Muscle layer of duodenum (tissue), 2 donors: Measurements from ENCODE around the gene CFAP100.

Source experiments
- H3K27ac ChIP-seq: one replicate; pipeline ENCODE4 v1.7.0; 2013; ENCODE audit warnings: mild to moderate bottlenecking, low read length
- H3K27me3 ChIP-seq: one replicate; pipeline ENCODE4 v1.7.0; 2013; ENCODE audit warnings: low read depth, mild to moderate bottlenecking, control low read depth, low read length
- H3K36me3 ChIP-seq, 2 donors: one replicate each; pipeline ENCODE4 v1.7.0; 2013; ENCODE audit warnings: low read length in 2 of 2, control low read depth in 1 of 2, mild to moderate bottlenecking in 1 of 2; ENCODE audit not compliant: insufficient read depth in 2 of 2, control insufficient read depth in 1 of 2
- H3K4me1 ChIP-seq, 2 donors: one replicate each; pipeline ENCODE4 v1.7.0; 2013; ENCODE audit warnings: low read length in 2 of 2, mild to moderate bottlenecking in 2 of 2, control low read depth in 1 of 2, moderate library complexity in 1 of 2; ENCODE audit not compliant: insufficient read depth in 2 of 2, control insufficient read depth in 1 of 2
- H3K4me3 ChIP-seq, 2 donors: one replicate each; pipeline ENCODE4 v1.7.0; 2013; ENCODE audit warnings: low read length in 2 of 2, low read depth in 1 of 2, mild to moderate bottlenecking in 1 of 2
- H3K9me3 ChIP-seq, 2 donors: one replicate each; pipeline ENCODE4 v1.7.0; 2013; ENCODE audit warnings: low read length in 2 of 2, control low read depth in 1 of 2, mild to moderate bottlenecking in 1 of 2; ENCODE audit not compliant: control insufficient read depth in 1 of 2
- donor health status: healthy.

Gene CFAP100

GRCh38 chr3:126451511-126451910, 56.8 kb downstream of the CFAP100 start:
- Histone ChIP-seq H3K27me3 (no peaks in the 10 kb centered on the region), H3K27ac (no peak overlapping the region), H3K36me3 (peaks cover 38 to 55% of the 10 kb centered on the region in 2 donors), H3K9me3 (no peaks in the 10 kb centered on the region), H3K4me3 (no peak overlapping the region), H3K4me1 (no peaks in the 10 kb centered on the region)

DNA sequence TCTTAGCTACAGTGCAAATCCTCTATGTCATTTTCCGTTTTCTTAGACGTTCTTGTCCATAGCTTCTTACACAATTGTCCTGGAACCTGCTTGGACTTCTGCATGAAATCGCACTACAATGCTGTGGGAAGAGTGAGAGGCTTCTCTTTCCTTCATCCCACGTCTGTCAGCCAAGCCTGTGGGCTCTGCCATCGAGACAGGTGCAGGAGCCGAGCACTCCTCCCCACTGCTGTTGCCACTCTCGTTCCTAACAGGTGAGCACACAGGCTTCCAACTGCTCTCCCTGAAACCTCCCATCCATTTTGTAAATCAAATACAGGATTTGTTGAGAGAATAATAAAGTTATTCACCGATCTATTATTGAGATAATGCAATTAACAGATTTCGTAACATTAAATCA, 57.5 kb downstream of the CFAP100 start:
- Histone ChIP-seq H3K4me3 (no peak overlapping the region), H3K27me3 (no peaks in the 10 kb centered on the region), H3K36me3 (peaks cover 45 to 62% of the 10 kb centered on the region in 2 donors), H3K27ac (no peak overlapping the region), H3K4me1 (no peaks in the 10 kb centered on the region), H3K9me3 (no peaks in the 10 kb centered on the region)

- Histone ChIP-seq H3K36me3 (peaks cover 42 to 67% of the 10 kb centered on the region in 2 donors), H3K9me3 (no peaks in the 10 kb centered on the region), H3K27ac (no peak overlapping the region), H3K4me1 (no peaks in the 10 kb centered on the region), H3K27me3 (no peaks in the 10 kb centered on the region), H3K4me3 (no peak overlapping the region)
These were observed 59.3 kb downstream of the CFAP100 start for GRCh38 chr3:126454025-126454424.

DNA sequence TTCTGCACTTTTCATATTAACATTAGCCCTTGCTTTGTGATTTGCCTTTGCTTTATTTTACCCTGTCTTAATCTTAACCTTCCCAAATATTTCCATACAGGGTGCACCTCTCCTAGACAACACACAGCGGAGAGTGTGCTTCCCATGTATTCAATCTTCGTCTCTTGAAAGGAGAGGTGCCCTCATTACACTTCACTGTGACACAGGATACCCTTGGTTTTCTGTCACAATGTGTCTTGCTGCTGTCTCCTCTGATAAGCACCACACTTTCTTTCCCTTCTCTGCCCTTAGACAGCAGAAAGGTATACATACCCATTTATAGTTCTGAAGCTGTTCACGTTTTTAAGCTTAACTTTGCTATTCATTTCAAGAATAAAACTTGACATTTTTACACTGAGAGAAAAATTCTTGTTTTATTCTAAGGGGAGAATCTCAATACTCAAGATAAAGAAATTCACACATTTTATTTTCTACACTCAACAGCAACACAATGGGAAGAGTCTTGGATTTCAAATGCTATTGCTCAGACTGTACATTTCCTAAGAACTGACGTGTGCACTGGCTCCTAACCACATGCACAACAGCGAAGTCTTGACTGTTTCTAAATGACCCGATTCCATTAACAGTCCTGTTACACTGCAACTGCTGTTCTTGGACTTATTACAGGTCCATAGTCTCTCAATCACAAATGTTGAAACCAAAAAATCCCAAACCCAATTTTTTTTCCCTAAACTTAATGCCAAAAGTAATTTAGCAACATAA, 59.9 kb downstream of the CFAP100 start:
- H3K4me3 ChIP-seq = no peak overlapping the region
- H3K4me1 ChIP-seq = no peaks in the 10 kb centered on the region
- no peaks in the 10 kb centered on the region for H3K27me3 ChIP-seq
- peaks cover 46 to 67% of the 10 kb centered on the region in 2 donors for H3K36me3 ChIP-seq
- no peaks in the 10 kb centered on the region for H3K9me3 ChIP-seq
- no peak overlapping the region for H3K27ac ChIP-seq

- no peak overlapping the region for H3K4me3 ChIP-seq
- peaks cover 47 to 66% of the 10 kb centered on the region in 2 donors for H3K36me3 ChIP-seq
- no peaks in the 10 kb centered on the region for H3K27me3 ChIP-seq
- no peaks in the 10 kb centered on the region for H3K9me3 ChIP-seq
- H3K4me1 ChIP-seq = no peaks in the 10 kb centered on the region
- H3K27ac ChIP-seq = no peak overlapping the region
These were observed 61.5 kb downstream of the CFAP100 start for GRCh38 chr3:126456211-126456610.

- H3K4me1 ChIP-seq = no peaks in the 10 kb centered on the region
- H3K4me3 ChIP-seq = no peak overlapping the region
- H3K27ac ChIP-seq = no peak overlapping the region
- H3K9me3 ChIP-seq = no peaks in the 10 kb centered on the region
- H3K36me3 ChIP-seq = peaks cover 48 to 66% of the 10 kb centered on the region in 2 donors
- H3K27me3 ChIP-seq = no peaks in the 10 kb centered on the region
These were observed 62.2 kb downstream of the CFAP100 start for GRCh38 chr3:126456766-126457388.

GRCh38 chr3:126459111-126459762, 64.5 kb downstream of the CFAP100 start:
- Histone ChIP-seq H3K27ac (no peak overlapping the region), H3K27me3 (no peaks in the 10 kb centered on the region), H3K9me3 (no peaks in the 10 kb centered on the region), H3K4me1 (no peaks in the 10 kb centered on the region), H3K36me3 (peaks cover 61 to 78% of the 10 kb centered on the region in 2 donors), H3K4me3 (no peak overlapping the region)

DNA sequence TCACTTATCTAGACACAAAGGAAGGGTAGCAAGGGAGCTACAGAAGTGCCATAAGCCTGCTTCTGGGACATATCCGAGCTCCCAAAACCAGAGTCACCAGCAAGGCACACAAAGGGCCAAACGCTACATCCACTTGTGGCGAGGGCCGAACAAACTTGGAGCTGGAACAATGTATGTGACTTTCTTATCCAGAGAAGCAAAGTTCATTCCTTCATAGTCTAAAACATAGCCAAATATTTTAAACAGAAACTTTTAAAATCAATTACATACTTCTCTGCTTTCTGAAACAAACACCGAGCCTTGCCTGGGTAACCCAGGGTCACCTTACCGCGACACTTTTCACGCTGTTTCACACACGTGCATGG, 65.0 kb downstream of the CFAP100 start:
- Histone ChIP-seq H3K27ac (no peak overlapping the region), H3K27me3 (no peaks in the 10 kb centered on the region), H3K36me3 (peaks cover 66 to 83% of the 10 kb centered on the region in 2 donors), H3K4me1 (no peaks in the 10 kb centered on the region), H3K4me3 (no peak overlapping the region), H3K9me3 (no peaks in the 10 kb centered on the region)

DNA sequence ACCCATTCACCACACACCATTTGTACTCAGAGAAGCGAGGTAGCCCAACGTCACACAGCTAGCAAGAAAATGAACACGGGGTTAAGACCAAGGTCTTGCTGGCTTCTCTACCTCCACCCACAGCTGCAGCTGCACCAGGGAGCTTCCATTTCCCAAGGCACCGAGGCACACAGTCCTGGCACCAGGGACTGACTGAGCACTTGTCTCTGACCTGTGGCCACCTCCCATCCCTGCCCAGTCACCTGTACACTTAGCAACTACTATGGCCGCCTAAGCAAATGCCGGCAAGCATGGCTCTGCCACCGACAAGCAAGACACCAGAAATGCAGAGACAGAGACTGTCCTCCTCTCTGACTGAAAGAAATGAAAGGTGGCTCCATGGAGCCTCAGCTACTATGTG, 65.7 kb downstream of the CFAP100 start:
- Histone ChIP-seq H3K4me1 (no peaks in the 10 kb centered on the region), H3K9me3 (no peaks in the 10 kb centered on the region), H3K27ac (no peak overlapping the region), H3K4me3 (no peak overlapping the region), H3K27me3 (no peaks in the 10 kb centered on the region), H3K36me3 (peaks cover 73 to 88% of the 10 kb centered on the region in 2 donors)

GRCh38 chr3:126461450-126462070, 66.9 kb downstream of the CFAP100 start:
- Histone ChIP-seq H3K27ac (no peak overlapping the region), H3K36me3 (peaks cover 79 to 89% of the 10 kb centered on the region in 2 donors), H3K4me3 (no peak overlapping the region), H3K9me3 (no peaks in the 10 kb centered on the region), H3K4me1 (peaks cover 0 to 2% of the 10 kb centered on the region in 2 donors), H3K27me3 (no peaks in the 10 kb centered on the region)

GRCh38 chr3:126463521-126463920, 68.8 kb downstream of the CFAP100 start:
- no peak overlapping the region for H3K4me3 ChIP-seq
- no peaks in the 10 kb centered on the region for H3K9me3 ChIP-seq
- no peak overlapping the region for H3K27ac ChIP-seq
- peaks cover 82 to 91% of the 10 kb centered on the region in 2 donors for H3K36me3 ChIP-seq
- no peaks in the 10 kb centered on the region for H3K27me3 ChIP-seq
- peaks cover 0 to 7% of the 10 kb centered on the region in 2 donors for H3K4me1 ChIP-seq
